H1 (cell line): Measurements from ENCODE around the gene UIMC1.

Experiments used
- BRCA1 ChIP-seq: IDR thresholded peaks from 2 replicates; pipeline ENCODE4 v1.6.1; 2012; ENCODE audit warnings: low read depth, low read length, improper control_type of control experiment
- EP300 ChIP-seq, 2 experiments: IDR thresholded peaks; 1 replicate in 1 of 2; 2 replicates in 1 of 2; pipeline ENCODE4 v1.6.1; 2011 to 2012; ENCODE audit warnings: low read depth in 2 of 2, low read length in 2 of 2, mild to moderate bottlenecking in 2 of 2, borderline replicate concordance in 1 of 2, inconsistent platforms in 1 of 2, moderate library complexity in 1 of 2
- EZH2 ChIP-seq: fragments of 200-600 bp; sonication (generic); IDR thresholded peaks from 2 replicates; pipeline ENCODE4 v1.7.1; 2012; ENCODE audit warnings: low read depth, mild to moderate bottlenecking, moderate library complexity, low read length, inconsistent platforms; ENCODE audit not compliant: severe bottlenecking
- GTF2F1 ChIP-seq: IDR thresholded peaks from 2 replicates; pipeline ENCODE4 v1.6.1; 2012; ENCODE audit warnings: low read depth, low read length, improper control_type of control experiment, borderline replicate concordance
- JUND ChIP-seq: IDR thresholded peaks from 2 replicates; pipeline ENCODE4 v1.6.1; 2011; ENCODE audit warnings: mild to moderate bottlenecking, improper control_type of control experiment, low read length
- MAFK ChIP-seq: IDR thresholded peaks from 2 replicates; pipeline ENCODE4 v1.6.1; 2012; ENCODE audit warnings: low read depth, mild to moderate bottlenecking, improper control_type of control experiment, low read length
- SIN3A ChIP-seq, 2 experiments: IDR thresholded peaks in 1 of 2; conservative IDR thresholded peaks in 1 of 2; 2 replicates each; pipeline ENCODE4 v1.6.1; 2011 to 2012; ENCODE audit warnings: low read length in 2 of 2, improper control_type of control experiment in 1 of 2, low read depth in 1 of 2, mild to moderate bottlenecking in 1 of 2
- TCF12 ChIP-seq: IDR thresholded peaks from 2 replicates; pipeline ENCODE4 v1.6.1; 2011; ENCODE audit warnings: low read depth, mild to moderate bottlenecking, low read length
- YY1 ChIP-seq: IDR thresholded peaks from 2 replicates; pipeline ENCODE4 v1.6.1; 2011; ENCODE audit warnings: low read depth, mild to moderate bottlenecking, low read length
- TF ChIP-seq, protein P1 (sequence below), 3 experiments: IDR thresholded peaks; 1 replicate in 2 of 3; 2 replicates in 1 of 3; pipeline versions ENCODE4 v1.5.1 to v1.6.1; 2011; ENCODE audit warnings: low read length in 3 of 3, mild to moderate bottlenecking in 3 of 3, inconsistent platforms in 2 of 3, low read depth in 1 of 3, moderate library complexity in 1 of 3; ENCODE audit not compliant: insufficient read depth in 1 of 3; ENCODE audit errors: control extremely low read depth in 1 of 3
- TF ChIP-seq, protein P2 (sequence below): IDR thresholded peaks from 2 replicates; pipeline ENCODE4 v1.6.1; 2012; ENCODE audit warnings: inconsistent platforms
- TF ChIP-seq, protein P3 (sequence below): IDR thresholded peaks from 2 replicates; pipeline ENCODE4 v1.6.1; 2011; ENCODE audit warnings: low read length, improper control_type of control experiment

GRCh38 chr5:176998828-176999227, 7.8 kb downstream of the UIMC1 start:
- TF ChIP-seq, protein P1, sequence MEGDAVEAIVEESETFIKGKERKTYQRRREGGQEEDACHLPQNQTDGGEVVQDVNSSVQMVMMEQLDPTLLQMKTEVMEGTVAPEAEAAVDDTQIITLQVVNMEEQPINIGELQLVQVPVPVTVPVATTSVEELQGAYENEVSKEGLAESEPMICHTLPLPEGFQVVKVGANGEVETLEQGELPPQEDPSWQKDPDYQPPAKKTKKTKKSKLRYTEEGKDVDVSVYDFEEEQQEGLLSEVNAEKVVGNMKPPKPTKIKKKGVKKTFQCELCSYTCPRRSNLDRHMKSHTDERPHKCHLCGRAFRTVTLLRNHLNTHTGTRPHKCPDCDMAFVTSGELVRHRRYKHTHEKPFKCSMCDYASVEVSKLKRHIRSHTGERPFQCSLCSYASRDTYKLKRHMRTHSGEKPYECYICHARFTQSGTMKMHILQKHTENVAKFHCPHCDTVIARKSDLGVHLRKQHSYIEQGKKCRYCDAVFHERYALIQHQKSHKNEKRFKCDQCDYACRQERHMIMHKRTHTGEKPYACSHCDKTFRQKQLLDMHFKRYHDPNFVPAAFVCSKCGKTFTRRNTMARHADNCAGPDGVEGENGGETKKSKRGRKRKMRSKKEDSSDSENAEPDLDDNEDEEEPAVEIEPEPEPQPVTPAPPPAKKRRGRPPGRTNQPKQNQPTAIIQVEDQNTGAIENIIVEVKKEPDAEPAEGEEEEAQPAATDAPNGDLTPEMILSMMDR (IDR thresholded peaks at IDR 0.05; ENCODE audit: control extremely low read depth in 1 of 3, insufficient read depth in 1 of 3, low read depth in 1 of 3, low read length in 3 of 3): no peak
- TF ChIP-seq YY1: no peak
- TF ChIP-seq, protein P2, sequence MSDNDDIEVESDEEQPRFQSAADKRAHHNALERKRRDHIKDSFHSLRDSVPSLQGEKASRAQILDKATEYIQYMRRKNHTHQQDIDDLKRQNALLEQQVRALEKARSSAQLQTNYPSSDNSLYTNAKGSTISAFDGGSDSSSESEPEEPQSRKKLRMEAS: no peak
- TF ChIP-seq GTF2F1: no peak
- TF ChIP-seq EZH2: no peak
- TF ChIP-seq BRCA1: no peak
- no peak for TF ChIP-seq TCF12
- TF ChIP-seq, protein P3, sequence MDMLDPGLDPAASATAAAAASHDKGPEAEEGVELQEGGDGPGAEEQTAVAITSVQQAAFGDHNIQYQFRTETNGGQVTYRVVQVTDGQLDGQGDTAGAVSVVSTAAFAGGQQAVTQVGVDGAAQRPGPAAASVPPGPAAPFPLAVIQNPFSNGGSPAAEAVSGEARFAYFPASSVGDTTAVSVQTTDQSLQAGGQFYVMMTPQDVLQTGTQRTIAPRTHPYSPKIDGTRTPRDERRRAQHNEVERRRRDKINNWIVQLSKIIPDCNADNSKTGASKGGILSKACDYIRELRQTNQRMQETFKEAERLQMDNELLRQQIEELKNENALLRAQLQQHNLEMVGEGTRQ: no peak
- TF ChIP-seq MAFK: no peak
- no peak for TF ChIP-seq SIN3A (conservative IDR thresholded peaks at IDR 0.05 in 1 of 2, IDR thresholded peaks at IDR 0.05 in 1 of 2; ENCODE audit: low read depth in 1 of 2, low read length in 2 of 2)
- TF ChIP-seq EP300 (IDR thresholded peaks at IDR 0.05; ENCODE audit: borderline replicate concordance in 1 of 2, low read depth in 2 of 2, low read length in 2 of 2): no peak
- no peak for TF ChIP-seq JUND
